Endothelial cell of umbilical vein (primary cell): ENCODE results near the gene GSG1L. TPM values are rescaled to one million over a fixed set of nuclear protein-coding genes. Genes with fewer than 3 reads are reported as not detected.

Experiments used
- BruUV-seq: library from RNA; stranded (reverse); fragments of 400-500 nt; replicated peaks from 2 replicates; lab custom pipeline; 2021; lab: Mats Ljungman, UMichigan
- CTCF ChIA-PET: fragments of 300-600, 350-600 bp; sonication (Branson Sonifier 250); formaldehyde crosslinking; loops from one replicate; lab custom pipeline; 2021; ENCODE audit warnings: antibody characterized with exemption, inconsistent platforms; lab: Charles Lee
- POLR2A ChIA-PET: fragments of 300-600, 350-600 bp; sonication (Branson Sonifier 250); formaldehyde crosslinking; loops from one replicate; lab custom pipeline; 2021; ENCODE audit warnings: antibody characterized with exemption, inconsistent platforms; lab: Charles Lee
- DNase-seq: peaks from one replicate; pipeline ENCODE4 v3.0.0-alpha.2; 2011; ENCODE audit warnings: low read depth, low spot score
- FAIRE-seq: peaks from 2 replicates; lab custom pipeline; 2011; peaks lifted over from hg19 to GRCh38; lab: Jason Lieb, UNC
- H2AFZ ChIP-seq: 2 replicates; pipeline ENCODE4 v1.6.0; 2012; ENCODE audit warnings: low read depth, low read length, control low read depth, inconsistent platforms
- H3K27ac ChIP-seq: 2 replicates; pipeline ENCODE4 v1.5.1; 2011; ENCODE audit warnings: low read depth, mild to moderate bottlenecking, control low read depth, low read length, moderate library complexity; ENCODE audit not compliant: insufficient read depth
- H3K27me3 ChIP-seq, 2 experiments: 2 replicates each; pipeline versions ENCODE4 v1.6.0 to v1.6.1; 2011; ENCODE audit warnings: low read length in 2 of 2, mixed read lengths in 1 of 2; ENCODE audit not compliant: control insufficient read depth in 2 of 2, insufficient read depth in 2 of 2
- H3K36me3 ChIP-seq, 2 experiments: 2 replicates in 1 of 2; 3 replicates in 1 of 2; pipeline ENCODE4 v1.5.1; 2011; ENCODE audit warnings: low read length in 2 of 2, mild to moderate bottlenecking in 1 of 2, moderate library complexity in 1 of 2; ENCODE audit not compliant: control insufficient read depth in 2 of 2, insufficient read depth in 2 of 2; ENCODE audit errors: extremely low read depth in 1 of 2
- H3K4me1 ChIP-seq: 3 replicates; pipeline ENCODE4 v1.5.1; 2011; ENCODE audit warnings: mild to moderate bottlenecking, low read length; ENCODE audit not compliant: control insufficient read depth, insufficient read depth; ENCODE audit errors: extremely low read depth
- H3K4me2 ChIP-seq: 2 replicates; pipeline ENCODE4 v1.6.1; 2011; ENCODE audit warnings: low read length, control low read depth, mixed read lengths; ENCODE audit not compliant: insufficient read depth
- H3K4me3 ChIP-seq, 3 experiments: fragments of 200-600 bp in 1 of 3; sonication (generic), shearing (Covaris generic) in 1 of 3; replicated peaks in 1 of 3; 2 replicates each; pipeline ENCODE4 v1.5.1; 2011 to 2016; ENCODE audit warnings: control low read depth in 3 of 3, low read length in 3 of 3, mild to moderate bottlenecking in 2 of 3, inconsistent platforms in 1 of 3, low read depth in 1 of 3, moderate library complexity in 1 of 3; ENCODE audit not compliant: insufficient read depth in 1 of 3
- H3K79me2 ChIP-seq: 2 replicates; pipeline ENCODE4 v1.6.0; 2012; ENCODE audit warnings: low read length, inconsistent platforms; ENCODE audit not compliant: control insufficient read depth, insufficient read depth
- H3K9ac ChIP-seq: replicated peaks from 2 replicates; pipeline ENCODE3; 2011; ENCODE audit warnings: low read length, control low read depth; ENCODE audit not compliant: insufficient read depth; ENCODE audit errors: extremely low read depth
- H3K9me1 ChIP-seq: replicated peaks from 3 replicates; pipeline ENCODE4 v1.6.0; 2011; ENCODE audit warnings: mild to moderate bottlenecking, low read length; ENCODE audit not compliant: control insufficient read depth, insufficient read depth; ENCODE audit errors: extremely low read depth
- H3K9me3 ChIP-seq: replicated peaks from 2 replicates; pipeline ENCODE4 v1.5.1; 2012; ENCODE audit warnings: low read length, inconsistent platforms; ENCODE audit not compliant: control insufficient read depth, insufficient read depth
- H4K20me1 ChIP-seq: replicated peaks from 2 replicates; pipeline ENCODE3; 2011; ENCODE audit warnings: mild to moderate bottlenecking, low read length; ENCODE audit not compliant: control insufficient read depth, insufficient read depth; ENCODE audit errors: extremely low read depth
- CTCF ChIP-seq, 2 donors: IDR thresholded peaks; 1 replicate in 1 of 2; 2 replicates in 1 of 2; pipeline ENCODE4 v1.5.1; 2011; ENCODE audit warnings: low read length in 2 of 2, mild to moderate bottlenecking in 2 of 2, moderate library complexity in 2 of 2, control low read depth in 1 of 2, inconsistent platforms in 1 of 2, low read depth in 1 of 2; ENCODE audit not compliant: insufficient read depth in 1 of 2; ENCODE audit errors: extremely low read depth in 1 of 2
- EZH2 ChIP-seq: IDR thresholded peaks from 2 replicates; pipeline ENCODE4 v1.6.1; 2012; ENCODE audit warnings: borderline replicate concordance, low read depth, mild to moderate bottlenecking, moderate library complexity, low read length, inconsistent platforms; ENCODE audit not compliant: severe bottlenecking
- FOS ChIP-seq: IDR thresholded peaks from 2 replicates; pipeline ENCODE4 v1.6.1; 2011; ENCODE audit warnings: mild to moderate bottlenecking, low read length, moderate library complexity, borderline replicate concordance; ENCODE audit not compliant: insufficient read depth
- GATA2 ChIP-seq: IDR thresholded peaks from 2 replicates; pipeline ENCODE4 v1.7.0; 2011; ENCODE audit warnings: low read depth, mild to moderate bottlenecking, moderate library complexity, mixed read lengths, low read length; ENCODE audit not compliant: insufficient read length, insufficient read depth
- JUN ChIP-seq: IDR thresholded peaks from 2 replicates; pipeline ENCODE4 v1.6.1; 2011; ENCODE audit warnings: borderline replicate concordance, low read depth; ENCODE audit not compliant: insufficient read length, insufficient read depth
- MAX ChIP-seq: IDR thresholded peaks from 2 replicates; pipeline ENCODE4 v1.6.1; 2011; ENCODE audit not compliant: insufficient read depth, insufficient read length
- MYC ChIP-seq: IDR thresholded peaks from one replicate; pipeline ENCODE4 v1.6.1; 2011; ENCODE audit warnings: mild to moderate bottlenecking, low read depth, low read length
- POLR2A ChIP-seq: IDR thresholded peaks from 2 replicates; pipeline ENCODE4 v1.6.1; 2012; ENCODE audit warnings: low read depth, mild to moderate bottlenecking, control low read depth, low read length
- POLR2AphosphoS5 ChIP-seq: IDR thresholded peaks from 2 replicates; pipeline ENCODE4 v1.6.1; 2012; ENCODE audit warnings: low read depth, mild to moderate bottlenecking, control low read depth, low read length, moderate library complexity; ENCODE audit not compliant: insufficient read depth
- dilution Hi-C: fragments of 300-500 bp; cut with MboI; formaldehyde crosslinking; loops from one replicate; pipeline ENCODE4 v1.15.0; 2019; ENCODE audit warnings: low sequenced_read_pairs; ENCODE audit not compliant: extremely low pct_ligation_motif_present
- intact Hi-C: fragments of 100-400 bp; cut with micrococcal nuclease; formaldehyde crosslinking; loops from one replicate; pipeline ENCODE4 v1.10.0; 2022
- polyA plus RNA-seq, 4 experiments: library from polyadenylated mRNA; depleted of rRNA in 3 of 4; stranded (reverse) in 3 of 4; unstranded in 1 of 4; fragments of >200 nt; gene quantifications; 2 replicates each; pipeline versions ENCODE4 v1.2.1 to v1.2.3, GENCODE V29; 2011 to 2012; ENCODE audit warnings: missing spikeins in 1 of 4
- total RNA-seq: library from RNA; stranded (reverse); gene quantifications from 2 replicates; pipeline ENCODE4 v1.2.3, GENCODE V29; 2021

Gene GSG1L
- total and polyA plus RNA-seq, 2 donors (not counting 3 experiments of a cell fraction or from before 2014, with no cell fraction given) = 0.06 TPM; not detected in 1

DNA sequence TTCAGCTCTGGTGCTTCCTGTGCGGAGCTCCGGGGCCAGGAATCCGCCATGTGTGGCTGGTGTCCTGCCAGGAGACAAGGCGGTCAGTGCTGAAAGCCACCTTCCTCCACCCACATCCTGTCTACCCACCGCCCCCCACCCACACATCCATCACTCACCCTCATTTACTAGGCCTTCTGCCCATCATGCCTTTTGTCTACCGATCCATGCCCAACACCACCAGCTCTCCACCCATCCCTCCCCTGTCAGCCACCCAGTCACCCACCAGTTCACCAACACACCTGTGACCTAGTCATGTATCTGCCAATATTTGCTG lies 272.2 kb downstream of the GSG1L start:
- intact Hi-C loops = no loop called here
- BruUV-seq = no TSS peak

More for the DNA sequence above, 272.2 kb downstream of the GSG1L start:
- H3K4me1 ChIP-seq = no peaks in the 10 kb centered on the region
- no peaks in the 10 kb centered on the region for H3K9me1 ChIP-seq
- H3K27ac ChIP-seq = no peak overlapping the region
- POLR2A ChIA-PET = interaction anchor here (0.6 kb wide), 1 partner anchor 176 kb away, joined by 3 read pairs; no protein-coding TSS in a partner anchor
- TF ChIP-seq MYC = no peak
- no peak for TF ChIP-seq GATA2
- no peak for TF ChIP-seq POLR2AphosphoS5
- TF ChIP-seq JUN = no peak
- TF ChIP-seq POLR2A = no peak
- no peak for TF ChIP-seq MAX
- TF ChIP-seq FOS = no peak
- no peak for TF ChIP-seq CTCF (IDR thresholded peaks at IDR 0.05; ENCODE audit: extremely low read depth in 1 of 2, insufficient read depth in 1 of 2, low read depth in 1 of 2, low read length in 2 of 2)
- TF ChIP-seq EZH2 = no peak
- no peak overlapping the region for H3K4me2 ChIP-seq
- dilution Hi-C loops = no loop called here
- no peaks in the 10 kb centered on the region for H3K36me3 ChIP-seq
- FAIRE-seq (no peak), DNase-seq (no peak)
- CTCF ChIA-PET = no interaction called here
- no peak overlapping the region for H2AFZ ChIP-seq
- H3K9ac ChIP-seq = no peak overlapping the region
- no peaks in the 10 kb centered on the region for H4K20me1 ChIP-seq
- no peak overlapping the region for H3K4me3 ChIP-seq
- no peaks in the 10 kb centered on the region for H3K79me2 ChIP-seq
- no peaks in the 10 kb centered on the region for H3K27me3 ChIP-seq
- H3K9me3 ChIP-seq = no peaks in the 10 kb centered on the region
